ENCODE data around the gene WBP2. TPM values are rescaled to one million over a fixed set of nuclear protein-coding genes. Genes with fewer than 3 reads are reported as not detected.

WBP2 gene
- total RNA-seq, 1 donor from 2014 or later: 33.9 TPM

DNA sequence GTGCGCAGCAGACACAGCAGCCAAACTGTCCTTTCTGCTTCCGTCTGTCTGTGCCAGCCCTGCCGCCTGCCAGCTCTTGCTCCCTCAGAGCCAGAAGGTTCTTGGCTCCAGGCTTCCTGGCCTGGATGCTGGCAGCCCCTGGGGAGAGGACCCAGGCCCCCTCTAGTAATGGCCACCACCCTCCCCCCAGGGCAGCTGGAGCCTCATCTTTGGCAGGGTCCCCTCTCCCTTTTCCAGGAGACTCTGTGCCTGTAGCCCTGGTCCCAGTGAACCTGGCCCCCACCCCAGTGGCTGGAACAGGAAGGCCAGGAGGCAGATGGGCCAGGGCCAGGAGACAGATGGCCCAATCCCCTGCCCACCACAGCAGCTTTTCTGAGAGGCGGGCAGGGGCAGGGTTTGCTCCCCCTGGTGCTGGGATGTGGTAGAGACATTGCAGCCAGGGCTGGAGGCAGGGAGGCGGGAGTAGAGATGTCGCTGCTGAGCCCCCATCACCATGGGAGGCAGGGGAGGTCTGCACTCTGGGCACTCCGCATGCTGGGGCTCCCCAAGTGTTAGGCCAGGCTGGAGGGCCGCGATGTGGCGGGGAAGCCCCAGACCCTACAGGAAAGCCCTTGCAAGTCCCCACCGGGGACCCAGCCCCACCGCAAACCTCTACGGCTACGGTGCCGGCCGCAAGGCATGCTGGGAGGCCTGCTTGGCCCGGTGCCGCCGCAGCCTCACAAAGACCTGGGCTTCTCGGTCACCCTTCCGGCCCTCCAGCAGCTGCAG, 27.6 kb downstream of the WBP2 start:
- peak; percentile 58 for DNase-seq

DNA sequence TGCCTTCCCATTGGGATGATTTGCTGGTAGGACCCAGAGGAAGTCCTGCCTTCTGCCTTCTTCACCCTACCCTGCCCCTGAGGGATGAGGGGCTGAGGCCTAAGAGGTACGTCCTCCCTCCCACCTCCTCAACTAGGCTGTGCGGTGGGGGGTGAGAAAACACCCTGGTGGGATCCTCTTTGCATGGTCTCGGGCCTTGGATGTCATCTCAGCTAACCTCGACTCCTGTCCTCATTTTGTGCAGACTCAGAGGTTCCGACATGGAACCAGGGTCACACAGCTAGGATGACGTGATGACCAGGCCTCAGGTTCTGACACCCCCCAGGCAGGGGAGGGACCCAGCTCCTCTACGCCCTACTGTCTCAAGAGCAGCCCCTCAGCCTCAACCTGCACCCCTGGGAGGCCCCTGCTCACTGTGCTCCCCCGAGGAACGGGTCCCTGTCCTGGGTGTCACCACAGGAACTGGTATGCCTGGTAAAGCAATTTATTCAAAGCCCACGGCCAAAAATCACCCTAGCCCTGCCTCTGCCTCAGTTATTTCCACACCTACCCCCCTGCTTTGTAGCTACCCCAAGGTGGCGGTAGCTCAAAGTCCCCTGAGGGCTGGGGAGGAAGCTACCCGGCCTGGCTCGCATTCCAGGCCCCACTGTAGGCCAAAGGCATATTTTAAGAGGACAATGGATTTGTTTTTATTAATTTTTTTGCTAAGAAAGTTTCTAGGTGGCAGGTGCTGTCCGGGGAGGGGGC, 28.4 kb downstream of the WBP2 start:
- no peak for DNase-seq

DNA sequence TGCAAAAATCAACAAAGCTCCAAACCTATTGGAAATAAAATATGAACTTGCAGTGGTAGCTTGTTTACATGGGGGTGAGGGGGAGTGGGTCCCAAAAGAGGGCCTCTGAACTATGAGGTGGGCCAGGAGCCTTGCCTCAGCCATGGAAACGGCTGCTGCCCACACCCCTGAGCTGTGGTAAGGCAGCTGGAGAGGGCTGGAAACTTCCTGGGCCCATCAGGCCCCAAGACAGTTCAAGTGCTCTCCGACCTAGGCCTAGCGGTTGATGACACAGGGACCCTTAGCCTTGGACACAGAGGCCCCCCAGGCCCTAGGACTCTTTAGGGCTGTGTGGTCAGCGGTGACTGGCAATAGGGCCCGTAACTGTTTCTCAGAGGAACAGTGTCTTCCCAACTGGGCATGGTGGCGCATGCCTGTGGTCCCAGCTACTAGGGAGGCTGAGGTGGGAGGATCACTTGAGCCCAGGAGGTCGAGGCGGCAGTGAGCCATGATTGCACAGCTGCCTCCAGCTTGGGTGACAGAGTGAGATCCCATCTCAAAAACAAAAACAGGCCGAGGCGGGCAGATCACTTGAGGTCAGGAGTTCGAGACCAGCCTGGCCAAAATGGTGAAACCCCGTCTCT, 29.3 kb downstream of the WBP2 start:
- DNase-seq: no peak

DNA sequence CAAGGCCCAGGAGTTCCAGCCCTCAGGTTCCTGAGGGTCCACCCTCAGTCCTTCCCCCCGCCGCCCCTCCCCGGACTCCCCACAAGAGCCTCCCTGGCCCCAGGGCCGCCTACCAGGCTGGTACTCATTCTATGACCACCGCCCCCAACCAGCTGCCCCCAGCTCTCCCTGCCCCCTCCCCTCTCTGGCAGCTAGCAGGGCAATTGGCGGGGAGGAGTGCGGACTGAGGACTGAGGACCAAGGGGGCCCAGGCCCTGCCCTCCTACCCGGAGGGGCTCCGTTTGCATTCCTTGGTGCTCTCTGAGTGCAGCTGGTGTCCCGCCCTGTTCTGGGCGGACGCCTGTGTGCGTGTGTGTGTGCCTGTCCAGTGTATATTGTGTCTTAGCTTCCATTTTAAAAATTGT, 30.0 kb downstream of the WBP2 start:
- DNase-seq: no peak

DNA sequence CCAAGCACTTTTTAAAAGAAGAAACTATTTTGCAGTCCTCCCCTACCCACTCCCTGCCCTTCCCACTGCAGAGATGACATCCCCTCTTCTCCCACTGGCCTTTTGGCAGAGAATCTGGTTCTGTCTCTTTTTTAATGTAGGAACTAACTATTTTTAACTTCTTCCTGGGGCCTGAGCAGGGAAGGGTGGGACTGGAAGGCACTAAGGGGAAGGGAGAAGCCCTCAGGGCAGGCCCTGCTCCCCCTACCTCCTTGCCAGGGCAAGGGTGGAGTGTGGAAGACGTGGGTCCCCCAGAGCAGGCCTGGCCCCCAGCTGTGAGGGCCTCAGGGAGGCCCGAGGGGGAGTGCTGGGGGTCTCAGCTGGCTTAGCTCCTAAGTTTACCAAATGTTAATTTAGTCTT, 30.5 kb downstream of the WBP2 start:
- peak; percentile 50 for DNase-seq

DNA sequence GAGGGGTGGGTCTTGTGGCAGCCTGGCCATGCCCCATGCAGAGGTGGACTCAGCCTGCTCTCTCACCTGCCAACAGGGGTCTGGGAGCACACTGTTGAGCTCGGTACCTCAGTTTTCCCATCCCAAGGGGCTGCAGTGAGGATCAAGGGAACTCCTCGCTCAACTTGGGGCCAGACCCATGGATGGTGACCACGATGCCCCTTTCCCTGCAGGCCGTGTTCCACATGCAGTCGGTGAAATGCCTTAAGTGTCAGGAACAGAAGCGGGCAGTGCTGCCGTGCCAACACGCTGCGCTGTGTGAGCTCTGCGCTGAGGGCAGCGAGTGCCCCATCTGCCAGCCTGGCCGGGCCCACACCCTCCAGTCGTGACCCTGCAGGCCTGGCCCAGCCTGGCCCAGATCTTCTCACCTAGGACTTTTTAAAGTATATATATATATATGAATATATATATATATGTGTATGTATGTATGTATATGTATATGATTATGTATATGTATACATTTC, 31.0 kb downstream of the WBP2 start:
- no peak for DNase-seq

DNA sequence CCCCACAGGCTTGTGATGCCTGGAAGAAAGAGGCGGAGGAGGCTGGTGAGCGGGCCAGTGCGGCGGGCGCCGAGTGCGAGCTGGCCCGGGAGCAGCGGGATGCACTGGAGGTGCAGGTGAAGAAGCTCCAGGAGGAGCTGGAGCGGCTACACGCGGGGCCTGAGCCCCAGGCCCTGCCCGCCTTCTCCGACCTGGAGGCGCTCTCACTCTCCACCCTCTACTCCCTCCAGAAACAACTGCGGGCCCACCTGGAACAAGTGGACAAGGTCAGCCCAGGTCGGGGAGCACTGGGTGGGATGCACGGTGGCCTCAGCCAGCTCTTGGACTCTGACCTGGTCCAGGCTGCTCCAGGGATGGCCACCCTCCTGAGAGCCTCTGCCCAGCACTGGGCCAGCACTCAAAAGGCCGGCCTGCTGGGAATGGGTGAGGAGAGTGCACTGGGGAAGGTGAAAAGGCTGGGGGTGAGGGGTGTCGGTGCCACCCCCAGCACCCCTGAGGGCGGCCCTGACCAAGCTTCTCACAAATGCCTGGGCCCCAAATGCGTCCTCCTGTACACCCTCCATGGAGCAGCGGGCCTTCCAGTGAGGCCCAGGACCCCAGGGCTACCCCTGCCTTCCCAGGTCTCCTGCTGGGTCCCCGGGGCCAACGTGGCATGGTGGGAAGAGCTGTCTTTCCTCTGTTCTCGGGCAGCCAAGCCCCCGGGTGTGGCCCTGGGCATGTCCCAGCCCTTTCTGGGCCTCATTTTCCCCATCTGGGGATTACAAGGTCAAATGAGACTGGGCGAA, 31.7 kb downstream of the WBP2 start:
- DNase-seq: no peak

DNA sequence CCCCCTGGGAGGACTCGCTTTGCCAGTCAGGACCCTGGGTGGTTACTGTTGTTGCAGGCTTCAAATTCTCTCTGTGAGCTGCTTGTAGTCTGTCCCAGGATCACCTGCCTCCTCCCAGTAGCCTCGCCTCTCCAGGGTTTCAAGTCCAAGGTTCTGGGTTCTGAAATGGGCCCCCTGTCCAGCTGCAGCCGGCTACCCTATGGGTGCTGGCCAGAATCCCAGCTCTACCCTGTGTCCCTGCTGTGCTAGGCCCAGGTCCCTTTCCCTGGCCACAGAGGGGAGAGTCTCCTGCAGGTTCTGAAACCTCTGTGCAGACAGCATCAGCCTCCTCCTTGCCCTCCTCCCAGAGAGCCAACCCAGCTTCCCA, 32.4 kb downstream of the WBP2 start:
- no peak for DNase-seq

DNA sequence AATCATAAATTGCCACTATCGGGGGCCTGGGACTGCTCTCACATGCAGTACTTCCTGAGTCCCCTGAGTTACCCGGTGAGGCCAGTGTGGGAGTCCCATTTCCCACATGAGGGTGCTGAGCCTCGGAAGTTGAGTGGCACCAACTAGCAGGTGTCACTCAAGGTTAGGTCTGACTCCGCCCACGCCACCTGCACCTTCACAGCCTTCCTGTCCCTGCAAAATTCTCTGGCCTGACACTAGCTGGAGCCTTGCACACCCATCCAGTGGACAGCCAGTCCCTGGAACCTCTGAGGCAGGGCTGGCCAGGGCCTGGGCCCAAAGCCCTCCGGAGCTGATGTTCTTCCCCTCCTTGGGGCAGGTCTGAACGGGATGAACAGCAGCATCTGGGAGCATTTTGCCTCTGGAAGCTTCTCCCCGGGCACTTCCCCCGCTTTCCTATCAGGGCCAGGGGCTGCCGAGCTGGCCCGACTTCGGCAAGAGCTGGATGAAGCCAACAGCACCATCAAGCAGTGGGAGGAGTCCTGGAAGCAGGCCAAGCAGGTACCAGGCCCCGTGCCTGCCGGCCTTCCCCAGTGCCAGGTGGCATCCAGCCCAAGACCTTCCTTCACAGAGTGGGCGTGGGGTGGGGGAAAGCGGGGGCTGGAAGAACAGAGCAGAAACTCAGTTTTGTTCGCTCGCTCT, 32.9 kb downstream of the WBP2 start:
- DNase-seq: no peak

DNA sequence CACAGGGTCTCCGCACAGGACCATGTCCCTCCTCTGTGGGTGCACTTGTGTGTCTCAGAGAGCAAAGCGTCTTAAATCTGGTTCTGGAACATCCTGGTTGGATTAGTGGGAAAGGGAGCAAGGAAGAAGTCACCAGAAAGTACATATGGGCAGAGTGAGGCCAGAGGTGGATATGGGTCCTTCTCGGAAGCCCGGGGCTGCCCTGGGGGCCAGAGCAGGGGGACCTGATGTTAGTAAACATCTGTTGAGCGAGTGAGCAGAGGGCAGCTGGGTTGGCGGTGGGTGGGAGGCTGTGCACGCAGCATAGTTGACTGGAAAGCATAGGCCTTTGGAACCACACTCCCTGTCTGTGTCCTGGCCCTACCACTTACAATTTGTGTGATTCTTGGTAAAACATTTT, 33.6 kb downstream of the WBP2 start:
- DNase-seq: no peak

DNA sequence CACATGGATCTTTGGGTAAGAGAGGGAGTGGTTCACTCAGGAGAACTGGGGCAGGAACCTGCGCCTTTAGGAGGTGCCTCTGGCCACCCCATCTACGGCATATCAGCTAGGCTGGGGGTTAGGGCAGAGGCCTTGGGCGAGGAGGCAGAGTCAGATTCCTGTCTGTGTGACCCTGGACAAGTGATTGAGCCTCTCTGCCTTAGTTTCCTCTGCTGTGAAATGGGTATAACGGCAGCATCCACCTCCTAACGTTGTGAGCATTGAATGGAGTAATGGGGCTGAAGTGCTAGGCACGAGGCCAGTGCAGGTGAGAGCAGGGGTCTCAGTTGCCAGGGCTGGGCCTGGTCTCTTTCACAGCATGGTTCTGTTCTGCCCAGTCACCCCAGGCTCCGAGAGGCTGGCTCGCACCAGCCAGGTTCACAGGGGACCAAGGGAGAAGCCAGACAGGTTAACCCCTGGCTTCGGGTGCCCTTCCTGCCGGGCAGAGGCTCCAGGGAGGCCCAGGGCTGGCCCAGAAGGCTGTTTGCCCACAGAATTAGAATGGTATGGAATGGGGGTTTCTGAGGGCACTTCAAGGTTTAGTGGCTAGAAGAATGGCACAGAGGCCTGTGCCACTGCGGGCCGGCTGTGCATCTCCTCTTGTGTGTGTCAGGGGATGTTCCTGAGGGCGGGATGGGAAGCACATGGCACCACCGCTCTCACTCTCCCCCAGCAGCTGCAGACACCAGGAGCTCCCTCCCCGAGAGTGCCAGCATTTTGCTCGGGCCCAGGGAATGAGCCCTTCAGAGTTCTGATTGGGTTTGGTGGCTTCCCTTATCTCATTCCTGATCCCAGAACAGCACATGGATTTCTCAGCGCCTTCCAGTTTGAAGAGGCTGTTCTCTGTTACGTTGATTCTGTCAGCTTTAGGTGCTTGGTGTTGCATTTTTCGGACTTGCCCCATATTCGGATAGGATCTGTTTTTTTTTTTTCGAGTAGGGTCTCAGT, 34.7 kb downstream of the WBP2 start:
- no peak for DNase-seq

DNA sequence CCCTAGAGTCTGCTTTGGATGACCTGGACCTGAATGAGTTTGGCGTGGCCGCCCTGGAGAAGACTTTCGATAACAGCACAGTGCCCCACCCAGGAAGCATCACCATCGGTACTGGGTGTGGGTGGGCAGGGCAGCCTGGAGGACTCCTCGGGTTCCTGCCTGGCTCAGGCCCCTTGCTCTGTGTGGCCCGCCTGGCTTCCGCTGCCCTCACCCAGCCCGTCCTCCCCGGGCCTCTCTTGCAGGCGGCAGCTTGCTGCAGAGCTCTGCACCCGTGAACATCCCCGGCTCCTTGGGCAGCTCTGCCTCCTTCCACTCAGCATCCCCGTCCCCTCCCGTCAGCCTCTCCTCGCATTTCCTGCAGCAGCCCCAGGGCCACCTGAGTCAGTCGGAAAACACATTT, 35.5 kb downstream of the WBP2 start:
- DNase-seq: no peak

DNA sequence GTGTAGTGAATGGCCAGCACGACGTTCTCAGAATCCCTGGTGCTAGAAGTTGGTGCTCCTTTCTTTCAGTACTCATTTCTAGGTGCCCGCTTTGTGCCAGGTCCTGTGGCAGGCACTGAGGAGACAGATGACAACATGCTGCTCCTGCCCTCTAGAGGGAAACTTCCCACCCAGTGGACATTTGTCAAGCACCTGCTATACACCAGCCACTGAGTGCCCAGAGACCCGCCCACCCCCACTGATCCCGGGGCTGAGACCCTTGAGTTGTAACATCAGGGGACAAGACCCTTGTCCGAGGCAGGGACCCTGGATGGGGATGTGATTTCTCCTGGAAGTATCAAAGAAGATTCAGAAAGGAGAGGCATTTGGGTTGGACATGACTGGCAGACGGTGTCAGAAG, 36.0 kb downstream of the WBP2 start:
- no peak for DNase-seq

DNA sequence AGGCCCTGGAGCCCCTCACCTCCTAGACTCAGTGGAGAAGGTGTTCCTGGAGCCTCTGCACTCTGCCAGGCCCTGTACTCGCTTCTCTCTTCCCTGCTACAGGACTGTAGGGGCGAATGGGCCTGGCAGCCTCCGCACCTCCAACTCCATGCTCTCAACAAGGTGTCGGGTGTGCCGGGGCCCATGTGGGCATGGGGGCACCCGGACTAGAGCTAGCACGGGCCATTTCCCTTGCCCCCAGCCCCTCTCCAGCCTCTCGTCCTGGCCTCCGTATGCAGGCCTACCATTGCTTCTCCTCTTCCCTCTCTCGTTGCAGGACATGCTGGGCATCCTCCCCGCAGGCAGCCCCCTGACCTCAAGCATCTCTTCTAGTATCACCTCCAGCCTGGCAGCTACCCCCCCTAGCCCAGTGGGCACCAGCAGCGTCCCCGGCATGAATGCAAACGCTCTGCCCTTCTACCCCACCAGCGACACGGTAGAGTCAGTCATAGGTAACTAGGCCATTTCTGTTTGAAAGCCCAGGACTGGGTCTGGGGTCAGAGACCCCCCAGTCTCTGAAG, 36.7 kb downstream of the WBP2 start:
- no peak for DNase-seq

DNA sequence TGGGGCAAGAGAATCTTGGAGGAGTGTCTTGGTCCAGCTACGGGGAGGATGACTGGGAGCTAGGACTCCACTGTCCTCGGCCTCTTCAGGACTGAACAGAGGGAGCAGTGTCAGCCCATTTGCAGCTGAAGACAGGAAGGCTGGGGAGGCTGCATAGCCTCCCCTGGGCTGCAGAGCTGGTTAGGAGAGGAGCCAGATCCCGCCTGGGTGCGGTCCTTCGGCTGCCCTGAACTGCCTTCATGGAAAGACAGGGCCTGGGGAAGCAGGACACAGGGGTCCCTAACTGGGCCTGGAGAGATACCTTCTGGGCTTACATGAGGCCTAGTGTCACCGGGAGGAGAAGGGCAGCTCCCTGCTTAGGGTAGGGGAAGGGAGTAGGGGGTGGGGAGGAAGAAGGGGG, 37.6 kb downstream of the WBP2 start:
- no peak for DNase-seq

DNA sequence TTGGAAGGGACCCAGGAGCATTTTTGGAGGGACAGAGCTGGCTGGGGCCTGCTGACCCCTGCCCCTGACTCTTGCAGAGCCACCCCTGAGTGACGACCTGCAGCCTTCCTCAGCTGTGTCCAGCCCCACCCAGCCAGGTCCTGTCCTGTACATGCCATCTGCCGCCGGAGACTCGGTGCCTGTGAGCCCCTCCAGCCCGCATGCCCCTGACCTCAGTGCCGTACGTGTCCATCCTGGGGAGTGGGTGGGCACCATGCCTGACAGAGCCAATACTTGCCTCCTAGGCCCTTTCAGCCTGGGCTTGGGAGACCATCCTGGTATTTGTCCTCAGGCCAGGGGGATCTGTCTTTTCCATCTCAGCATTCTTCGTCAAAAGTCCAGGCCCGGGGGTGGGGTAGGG, 38.4 kb downstream of the WBP2 start:
- DNase-seq: no peak

DNA sequence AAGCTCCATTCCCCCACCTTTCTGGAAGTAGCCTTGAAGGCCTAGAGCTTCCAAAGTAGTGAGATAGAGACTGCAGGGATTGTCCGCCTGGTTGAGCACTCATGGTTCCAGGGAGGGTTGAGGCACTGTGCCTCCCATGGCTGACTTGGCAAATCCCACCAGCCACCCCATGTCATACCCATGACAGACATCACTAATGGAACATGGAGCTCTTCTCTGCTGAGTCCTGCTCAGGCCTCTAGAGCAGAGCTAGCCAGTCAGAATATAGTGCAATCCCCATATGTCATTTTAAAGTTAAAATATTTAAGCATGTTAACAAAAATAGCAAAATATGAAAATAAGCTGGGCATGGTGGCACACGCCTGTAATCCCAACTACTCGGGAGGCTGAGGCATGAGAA, 39.7 kb downstream of the WBP2 start:
- no peak for DNase-seq

DNA sequence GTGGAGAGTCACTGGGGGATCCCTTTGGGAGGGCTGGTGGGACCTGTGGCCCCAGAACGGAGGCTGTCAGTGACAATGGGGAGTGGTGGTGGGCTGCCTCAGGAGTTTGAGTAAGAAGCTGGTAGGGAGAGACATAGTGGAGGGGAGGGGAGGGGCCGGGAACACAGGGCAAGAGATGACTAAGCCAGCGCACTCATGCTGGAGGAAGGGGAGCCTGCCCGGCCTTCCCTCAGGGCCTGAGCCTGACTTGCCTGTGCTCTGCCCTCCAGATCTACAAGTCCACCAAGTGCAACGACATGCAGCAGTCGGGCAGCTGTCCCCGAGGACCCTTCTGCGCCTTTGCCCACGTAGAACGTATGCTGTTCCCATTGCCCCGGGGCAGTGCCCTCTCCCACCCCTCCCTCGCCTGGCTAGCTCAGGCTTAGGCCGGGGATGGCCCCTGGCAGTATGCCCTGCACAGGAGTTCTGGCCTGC, 40.2 kb downstream of the WBP2 start:
- DNase-seq: no peak

DNA sequence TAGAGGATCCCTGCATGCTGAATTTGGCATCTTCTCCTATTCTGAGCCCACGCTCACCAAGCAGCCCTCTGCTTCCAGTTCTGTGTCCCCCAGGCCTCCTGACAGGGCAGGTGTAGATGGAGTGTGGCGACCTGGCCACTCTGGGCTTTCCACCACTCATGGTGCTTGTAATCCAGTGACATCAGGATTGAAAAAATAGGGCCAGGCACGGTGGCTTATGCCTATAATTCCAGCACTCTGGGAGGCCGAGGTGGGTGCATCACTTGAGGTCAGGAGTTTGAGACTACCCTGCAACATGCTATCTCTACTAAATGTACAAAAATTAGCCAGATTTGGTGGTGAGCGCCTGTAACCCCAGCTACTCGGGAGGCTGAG, 41.1 kb downstream of the WBP2 start:
- DNase-seq: no peak

Measured in skin of body (tissue), 2 donors.